Cerebellar cortex (tissue), 1 donor: ENCODE measurements around the gene CKAP5.

Source experiments
- DNase-seq: peaks from one replicate; pipeline ENCODE4 v3.0.0-alpha.2; 2015; ENCODE audit warnings: low spot score

CKAP5 gene

DNA sequence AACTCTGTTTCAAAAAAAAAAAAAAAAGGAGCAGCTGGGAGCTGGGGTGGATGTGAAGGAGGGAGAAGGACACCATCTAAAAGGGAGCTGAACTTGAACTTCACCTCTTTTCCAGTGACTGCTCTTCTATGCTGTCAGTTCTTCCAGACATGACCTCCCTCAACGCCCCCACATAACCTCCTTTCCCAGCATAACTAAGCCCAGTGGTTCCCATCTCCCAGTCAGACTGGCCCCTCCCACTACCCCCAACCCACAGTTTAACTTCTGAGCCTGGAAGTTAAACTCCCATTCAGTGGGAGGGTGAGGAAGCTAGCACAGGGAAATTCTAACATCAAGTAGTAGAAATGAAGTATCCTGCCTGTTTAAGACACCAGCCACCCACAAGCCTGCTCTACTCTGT lies 147.5 kb downstream of the CKAP5 start:
- DNase-seq = no peak

DNA sequence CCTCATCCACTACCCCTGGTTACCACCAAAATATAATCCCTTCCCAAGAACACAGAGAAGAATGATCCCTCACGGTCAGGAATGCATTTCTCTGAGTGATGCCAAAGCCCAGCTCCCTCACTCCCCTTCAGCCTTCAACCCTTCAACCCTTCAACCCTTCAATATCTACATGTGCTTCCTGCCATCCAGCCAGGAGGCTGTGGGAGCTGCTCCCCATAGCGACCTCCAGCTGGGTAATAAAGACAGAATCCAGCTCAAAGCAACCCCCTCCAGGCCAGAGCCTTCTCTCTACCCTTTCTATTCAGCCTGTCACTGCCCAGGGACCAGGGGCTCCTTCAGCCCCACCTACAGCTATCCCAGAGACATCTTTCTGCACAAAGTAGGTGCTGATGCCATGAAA lies 148.4 kb downstream of the CKAP5 start:
- DNase-seq = no peak

DNA sequence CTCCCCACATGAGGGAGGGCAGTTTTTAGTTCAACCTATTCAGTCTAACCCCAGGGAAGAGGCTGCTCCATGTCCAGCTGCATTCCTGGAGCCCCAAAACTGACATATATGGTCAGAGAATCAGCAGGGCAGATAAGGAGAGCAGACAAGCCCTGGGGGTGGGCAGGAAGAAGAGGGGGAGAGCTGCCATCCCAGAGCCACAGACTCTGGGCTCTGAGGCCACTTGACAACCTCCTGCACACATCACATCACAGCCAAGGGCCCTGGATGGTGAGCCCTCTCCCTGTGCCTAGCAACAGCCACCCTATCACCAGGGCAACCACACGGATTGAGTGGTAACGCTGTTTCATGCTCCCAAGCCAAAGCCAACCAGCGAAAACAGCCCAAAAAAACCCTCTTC lies 148.8 kb downstream of the CKAP5 start:
- no peak for DNase-seq

DNA sequence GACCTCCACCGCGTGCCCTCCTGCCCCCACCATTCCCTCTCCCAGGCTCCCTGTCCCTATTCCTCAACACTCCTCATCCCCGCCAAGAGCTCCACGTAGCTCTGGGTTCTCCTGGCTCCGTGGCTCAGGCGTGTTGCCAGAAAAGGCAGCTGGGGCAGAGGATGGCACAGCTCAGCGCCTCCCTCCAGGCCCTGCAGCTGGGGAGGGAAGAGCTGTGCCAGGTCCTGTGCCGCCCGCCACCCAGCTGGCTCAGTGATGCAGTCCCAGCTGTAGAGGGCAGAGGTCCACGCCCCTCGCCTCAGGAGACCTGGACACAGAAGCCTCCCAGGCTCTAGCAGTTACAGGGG lies 149.9 kb downstream of the CKAP5 start:
- no peak for DNase-seq

GRCh38 chr11:46695345-46696211 lies 150.5 kb downstream of the CKAP5 start:
- DNase-seq = no peak

GRCh38 chr11:46694607-46695006 lies 151.5 kb downstream of the CKAP5 start:
- no peak for DNase-seq

GRCh38 chr11:46694072-46694471 lies 152.0 kb downstream of the CKAP5 start:
- no peak for DNase-seq

DNA sequence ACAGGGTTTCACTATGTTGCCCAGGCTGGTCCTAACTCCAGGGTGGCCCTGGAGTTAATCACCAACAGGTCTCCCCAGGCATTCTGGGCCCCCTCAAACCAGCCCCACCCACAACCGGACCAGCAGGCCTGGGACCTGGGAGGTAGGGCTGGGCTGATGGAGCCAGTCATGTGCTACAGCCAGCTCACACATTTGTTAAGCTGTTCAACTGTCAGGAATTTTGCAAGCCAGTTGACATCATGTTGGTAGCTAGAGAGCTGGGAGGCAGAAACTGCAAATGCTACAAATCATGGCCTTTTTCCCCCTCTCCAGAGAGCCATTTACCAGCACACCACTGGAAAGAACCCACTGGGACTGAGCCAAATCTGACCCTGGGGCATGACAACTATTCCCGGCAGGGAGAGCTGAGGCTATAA lies 152.5 kb downstream of the CKAP5 start:
- DNase-seq = no peak
